Lung (tissue), 12 donors: ENCODE data around the gene SMARCA5. TPM values are rescaled to one million over a fixed set of nuclear protein-coding genes. Genes with fewer than 3 reads are reported as not detected.
A peak's percentile ranks its signal among the peaks of the same experiment; 100 is the strongest.

Experiments
- ATAC-seq: fragments of 200-7000 bp; cut with Tn5 transposase; one replicate; pipeline ENCODE4 v1.9.1; 2020; ENCODE audit warnings: moderate number of reproducible peaks; ENCODE audit not compliant: insufficient read depth, low FRiP score
- DNase-seq, 3 donors: peaks; one replicate each; pipeline ENCODE4 v3.0.0-alpha.2; 2013 to 2017
- H3K27ac ChIP-seq, 2 donors: one replicate each; pipeline ENCODE4 v1.5.1; 2013; ENCODE audit warnings: mild to moderate bottlenecking in 2 of 2, moderate library complexity in 2 of 2, control low read depth in 1 of 2, inconsistent platforms in 1 of 2, low read depth in 1 of 2, low read length in 1 of 2
- H3K27me3 ChIP-seq, 3 donors: one replicate each; pipeline ENCODE4 v1.5.1; 2013; ENCODE audit warnings: low read length in 2 of 3; ENCODE audit not compliant: control insufficient read depth in 3 of 3, insufficient read depth in 3 of 3
- H3K36me3 ChIP-seq, 4 donors: one replicate each; pipeline ENCODE4 v1.5.1; 2013; ENCODE audit warnings: low read length in 4 of 4, mild to moderate bottlenecking in 1 of 4, moderate library complexity in 1 of 4; ENCODE audit not compliant: control insufficient read depth in 4 of 4, insufficient read depth in 4 of 4
- H3K4me1 ChIP-seq, 5 donors: one replicate each; pipeline ENCODE4 v1.5.1; 2013; ENCODE audit warnings: low read length in 5 of 5, mild to moderate bottlenecking in 2 of 5, moderate library complexity in 1 of 5; ENCODE audit not compliant: control insufficient read depth in 5 of 5, insufficient read depth in 5 of 5
- H3K4me3 ChIP-seq: one replicate; pipeline ENCODE4 v1.5.1; 2013; ENCODE audit warnings: mild to moderate bottlenecking, control low read depth, moderate library complexity
- H3K9ac ChIP-seq, 2 donors: one replicate each; pipeline ENCODE4 v1.5.1; 2013; ENCODE audit warnings: low read length in 2 of 2, control low read depth in 1 of 2; ENCODE audit not compliant: insufficient read depth in 1 of 2
- H3K9me3 ChIP-seq, 4 donors: one replicate each; pipeline ENCODE4 v1.5.1; 2013; ENCODE audit warnings: low read length in 3 of 4, mild to moderate bottlenecking in 1 of 4, moderate library complexity in 1 of 4; ENCODE audit not compliant: control insufficient read depth in 4 of 4, insufficient read depth in 3 of 4
- CTCF ChIP-seq: IDR thresholded peaks from 2 replicates; pipeline ENCODE4 v1.5.1; 2012; ENCODE audit warnings: mild to moderate bottlenecking; ENCODE audit errors: control extremely low read depth, extremely low read depth
- WGBS, 2 donors: extraction: QIAGEN DNeasy Blood & Tissue Kit; methylation state at CpG; one replicate each; pipeline ENCODE4 v1.1.7; 2013; 5-methylcytosine and 5-hydroxymethylcytosine counted together
- polyA plus RNA-seq, 2 donors: library from polyadenylated mRNA; stranded (reverse); fragments of 200-250 nt; gene quantifications; one replicate each; pipeline ENCODE4 v1.2.1, GENCODE V29; 2013
- total RNA-seq, 2 donors: library from RNA; depleted of rRNA in 1 of 2; stranded (reverse); fragments of >200 nt in 1 of 2; gene quantifications; one replicate each; pipeline ENCODE4 v1.2.1, GENCODE V29; 2014 to 2021
- donor health status: control.
- donor health status: control.
- donor health status: Bipolar disorder and iron deficiency.
- donor health status: healthy.
- donor health status: DM: yes; HTN: yes; CAD: no.

SMARCA5 gene
- total and polyA plus RNA-seq, 4 donors = 17.4 to 241 (median 33.6) TPM

GRCh38 chr4:143585548-143585947 lies 72.0 kb downstream of the SMARCA5 start:
- WGBS, 2 donors = 88 to 90% methylated on average over 6 of the region's 6 CpGs
- no peak for TF ChIP-seq CTCF

GRCh38 chr4:143586080-143586479 lies 72.6 kb downstream of the SMARCA5 start:
- Histone ChIP-seq H3K4me1 (peaks cover 0 to 1% (median 0%) of the 10 kb centered on the region in 5 donors), H3K4me3 (no peak overlapping the region), H3K27me3 (no peaks in the 10 kb centered on the region), H3K9ac (no peak overlapping the region), H3K36me3 (peaks cover 0 to 7% (median 0%) of the 10 kb centered on the region in 4 donors), H3K27ac (no peak overlapping the region), H3K9me3 (peaks cover 0 to 5% (median 2%) of the 10 kb centered on the region in 4 donors)
- no peak for ATAC-seq
- TF ChIP-seq CTCF = no peak
- no peak for DNase-seq

More at GRCh38 chr4:143585548-143585947, 72.0 kb downstream of the SMARCA5 start:
- H3K27ac ChIP-seq = no peak overlapping the region
- H3K4me3 ChIP-seq = no peak overlapping the region
- H3K36me3 ChIP-seq = peaks cover 0 to 7% (median 0%) of the 10 kb centered on the region in 4 donors
- ATAC-seq (no peak), DNase-seq (no peak)
- peaks cover 0 to 5% (median 2%) of the 10 kb centered on the region in 4 donors for H3K9me3 ChIP-seq
- H3K27me3 ChIP-seq = no peaks in the 10 kb centered on the region
- H3K4me1 ChIP-seq = peaks cover 0 to 1% (median 0%) of the 10 kb centered on the region in 5 donors
- no peak overlapping the region for H3K9ac ChIP-seq

GRCh38 chr4:143587703-143588102 lies 74.2 kb downstream of the SMARCA5 start:
- Histone ChIP-seq H3K4me3 (no peak overlapping the region), H3K9me3 (peaks cover 0 to 2% (median 0%) of the 10 kb centered on the region in 4 donors), H3K27me3 (no peaks in the 10 kb centered on the region), H3K9ac (no peak overlapping the region), H3K27ac (no peak overlapping the region), H3K36me3 (no peaks in the 10 kb centered on the region), H3K4me1 (no peaks in the 10 kb centered on the region)
- DNase-seq = peak in 1 of 3 donors; percentile 27
- no peak for TF ChIP-seq CTCF
- ATAC-seq = no peak

- Histone ChIP-seq H3K27me3 (no peaks in the 10 kb centered on the region), H3K4me3 (no peak overlapping the region), H3K9me3 (peaks cover 0 to 2% (median 0%) of the 10 kb centered on the region in 4 donors), H3K27ac (no peak overlapping the region), H3K36me3 (no peaks in the 10 kb centered on the region), H3K4me1 (peaks cover 0 to 5% (median 0%) of the 10 kb centered on the region in 5 donors), H3K9ac (peak overlapping the region in 1 of 2 donors; percentile 2)
- TF ChIP-seq CTCF = no peak
- peak in 2 of 3 donors; percentile 37 to 62 for DNase-seq
- WGBS, 2 donors = 82 to 92% methylated on average over 3 of the region's 3 CpGs
- ATAC-seq = no peak
Observed at GRCh38 chr4:143597276-143597675, 83.8 kb downstream of the SMARCA5 start.
